Uterus (tissue), 2 donors: Measurements from ENCODE around the gene TSKS.

ENCODE experiments used
- CTCF ChIP-seq, 4 experiments: fragments of 200-600 bp in 2 of 4; fragments of 450-650 bp in 2 of 4; sonication (generic) in 2 of 4; IDR thresholded peaks; one replicate each; pipeline ENCODE4 v1.5.1; 2016 to 2019; ENCODE audit warnings: antibody characterized with exemption in 4 of 4, mild to moderate bottlenecking in 2 of 4, moderate library complexity in 1 of 4
- POLR2A ChIP-seq, 2 donors: fragments of 450-650 bp; IDR thresholded peaks; one replicate each; pipeline ENCODE4 v1.6.1; 2016; ENCODE audit warnings: antibody characterized with exemption in 2 of 2, mild to moderate bottlenecking in 1 of 2, moderate library complexity in 1 of 2

DNA sequence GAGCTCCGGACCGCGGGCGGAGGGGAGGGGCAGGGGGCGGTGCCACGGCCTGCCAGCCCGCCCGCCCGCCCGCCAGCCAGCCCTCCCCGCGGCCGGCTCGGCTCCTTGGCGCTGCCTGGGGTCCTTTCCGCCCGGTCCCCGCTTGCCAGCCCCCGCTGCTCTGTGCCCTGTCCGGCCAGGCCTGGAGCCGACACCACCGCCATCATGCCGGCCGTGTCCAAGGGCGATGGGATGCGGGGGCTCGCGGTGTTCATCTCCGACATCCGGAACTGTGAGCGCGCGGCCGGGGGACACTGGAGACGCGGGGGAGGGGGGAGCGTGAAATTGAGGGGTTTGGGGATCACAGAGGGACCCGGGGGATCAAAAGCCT, 3.8 kb upstream of the TSKS start, which contains the start of gene AP2A1:
- TF ChIP-seq CTCF (IDR thresholded peaks at IDR 0.05) (no peak), POLR2A (IDR thresholded peaks at IDR 0.05) (peak; percentile 18 to 46)
